NCI-H2107 (cell line): Measurements from ENCODE around the gene ZNF254.
"Not testable (repeated sequence)": the region's sequence is repeated elsewhere in the genome, so short reads cannot be mapped to it uniquely, and the experiment has no call there.

Source experiments
- DNase-seq: peaks from one replicate; lab custom pipeline; 2025; lab: John Stamatoyannopoulos, UW

ZNF254 gene

GRCh38 chr19:24086974-24087595, at the start of gene ZNF254:
Gene ZNF254 (plus strand): TSS chr19:24087187. CDS start chr19:24087308, 121 bp downstream.
- DNase-seq = peak; percentile 73

- no peak for DNase-seq
Measured at GRCh38 chr19:24040621-24041020, 46.4 kb upstream of the ZNF254 start.

DNA sequence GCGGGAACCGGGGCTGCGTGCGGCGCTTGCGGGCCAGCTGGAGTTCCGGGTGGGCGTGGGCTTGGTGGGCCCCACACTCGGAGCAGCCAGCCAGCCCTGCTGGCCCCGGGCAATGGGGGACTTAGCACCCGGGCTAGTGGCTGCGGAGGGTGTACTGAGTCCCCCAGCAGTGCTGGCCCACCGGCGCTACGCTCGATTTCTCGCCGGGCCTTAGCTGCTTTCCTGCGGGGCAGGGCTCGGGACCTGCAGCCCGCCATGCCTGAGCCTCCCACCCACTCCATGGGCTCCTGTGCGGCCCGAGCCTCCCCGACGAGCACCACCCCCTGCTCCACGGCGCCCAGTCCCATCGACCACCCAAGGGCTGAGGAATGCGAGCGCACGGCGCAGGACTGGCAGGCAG, 45.7 kb upstream of the ZNF254 start:
- DNase-seq = not testable (repeated sequence)

- peak; percentile 14 for DNase-seq
Measured at GRCh38 chr19:24046550-24046949, 40.4 kb upstream of the ZNF254 start.

- DNase-seq = no peak
Measured at GRCh38 chr19:24048261-24048660, 38.7 kb upstream of the ZNF254 start.

GRCh38 chr19:24049537-24049936, 37.5 kb upstream of the ZNF254 start:
- no peak for DNase-seq

DNA sequence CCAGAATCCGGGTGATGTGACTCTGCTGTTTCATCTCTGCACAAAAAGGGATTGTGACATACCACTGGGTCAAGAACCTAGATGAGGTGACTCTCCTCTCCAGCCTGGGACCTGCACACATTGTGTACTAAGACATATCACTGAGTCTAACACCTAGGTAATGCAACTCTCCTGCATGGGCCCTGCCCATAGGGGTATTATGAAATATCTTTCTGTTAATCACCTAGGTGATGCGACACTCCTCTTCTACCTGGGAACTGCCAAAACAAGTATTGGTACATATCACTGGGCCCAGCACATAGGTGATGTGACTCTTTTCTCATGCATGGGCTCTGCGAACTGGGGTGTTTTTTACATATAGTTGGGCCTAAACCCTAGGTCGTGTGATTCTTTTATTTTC, 35.5 kb upstream of the ZNF254 start:
- no peak for DNase-seq

- no peak for DNase-seq
Measured at GRCh38 chr19:24052811-24053210, 34.2 kb upstream of the ZNF254 start.

DNA sequence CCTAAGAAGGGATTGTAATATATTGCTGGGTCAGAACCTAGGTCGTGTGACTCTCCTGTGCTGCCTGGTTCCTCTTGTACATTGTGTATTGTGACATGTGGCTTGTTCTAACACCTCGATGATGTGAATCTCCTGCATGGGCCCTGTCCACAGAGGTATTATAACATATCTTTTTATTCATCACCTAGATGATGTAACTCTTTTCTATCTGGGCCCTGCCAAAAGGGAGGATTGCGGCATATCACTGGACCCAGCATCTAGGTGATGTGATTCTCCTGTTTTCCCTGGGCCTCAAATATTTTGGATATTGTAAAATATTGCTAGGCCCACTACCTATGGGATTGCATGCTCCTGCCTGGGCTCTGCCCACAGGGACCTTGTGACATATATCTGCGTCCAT, 33.4 kb upstream of the ZNF254 start:
- no peak for DNase-seq

DNA sequence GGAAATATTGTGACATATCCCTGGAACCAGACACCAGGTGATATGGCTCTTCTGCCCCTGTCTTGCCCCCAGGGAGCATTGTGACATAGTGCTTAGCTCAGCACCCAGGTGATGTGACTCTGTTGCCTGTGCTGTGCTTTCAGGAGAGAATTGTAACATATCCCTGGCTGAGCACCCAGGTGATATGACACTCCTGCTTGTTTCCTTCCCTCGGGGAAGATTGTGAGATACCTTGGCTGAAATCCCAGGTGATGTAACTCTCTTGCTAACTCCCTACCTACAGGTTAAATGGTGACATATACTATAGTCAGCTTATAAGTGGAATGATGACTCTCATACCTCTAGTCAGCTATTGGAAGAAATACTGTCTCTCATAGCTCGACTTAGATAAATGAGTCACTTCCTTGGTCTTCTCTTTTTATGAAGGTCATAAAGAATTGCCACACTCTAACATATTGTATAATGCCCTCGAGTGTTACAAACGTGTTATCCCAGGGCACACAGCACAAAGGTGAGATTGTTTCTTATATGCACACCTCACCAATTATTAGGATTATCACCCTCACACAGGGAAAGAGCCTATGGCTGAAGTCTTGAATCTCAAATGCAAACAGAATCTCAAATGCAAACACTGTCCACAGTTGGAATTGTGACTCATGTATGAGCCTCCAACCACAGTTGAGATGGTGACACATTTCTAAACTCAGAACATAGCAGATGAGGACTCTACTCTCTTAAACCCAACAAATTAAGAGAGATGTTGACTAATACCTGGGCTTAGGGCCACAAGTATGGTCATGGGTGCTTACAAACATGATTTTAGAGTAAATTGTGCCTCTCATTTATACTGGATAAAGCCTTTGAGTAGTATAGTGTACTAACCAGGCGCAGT, 32.7 kb upstream of the ZNF254 start:
- no peak for DNase-seq

GRCh38 chr19:24055548-24055947, 31.4 kb upstream of the ZNF254 start:
- no peak for DNase-seq

DNA sequence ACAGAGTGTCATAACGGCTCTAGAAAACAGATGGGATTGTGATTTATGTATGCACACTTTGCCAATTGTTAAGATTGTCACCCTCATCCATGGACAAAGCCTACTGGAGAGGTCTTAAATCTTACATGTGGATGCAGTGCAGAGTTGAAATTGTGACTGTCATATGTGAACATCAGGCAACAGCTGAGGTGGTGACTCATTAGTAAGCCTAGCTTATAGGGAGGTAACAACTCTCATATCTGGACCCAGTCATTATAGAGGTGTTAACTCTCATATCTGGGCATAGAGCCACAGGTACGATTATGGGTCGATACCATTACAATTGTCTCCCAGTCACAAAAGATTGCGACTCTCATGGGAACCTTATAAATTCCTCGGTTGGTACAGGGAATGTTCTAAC, 29.8 kb upstream of the ZNF254 start:
- DNase-seq = no peak

DNA sequence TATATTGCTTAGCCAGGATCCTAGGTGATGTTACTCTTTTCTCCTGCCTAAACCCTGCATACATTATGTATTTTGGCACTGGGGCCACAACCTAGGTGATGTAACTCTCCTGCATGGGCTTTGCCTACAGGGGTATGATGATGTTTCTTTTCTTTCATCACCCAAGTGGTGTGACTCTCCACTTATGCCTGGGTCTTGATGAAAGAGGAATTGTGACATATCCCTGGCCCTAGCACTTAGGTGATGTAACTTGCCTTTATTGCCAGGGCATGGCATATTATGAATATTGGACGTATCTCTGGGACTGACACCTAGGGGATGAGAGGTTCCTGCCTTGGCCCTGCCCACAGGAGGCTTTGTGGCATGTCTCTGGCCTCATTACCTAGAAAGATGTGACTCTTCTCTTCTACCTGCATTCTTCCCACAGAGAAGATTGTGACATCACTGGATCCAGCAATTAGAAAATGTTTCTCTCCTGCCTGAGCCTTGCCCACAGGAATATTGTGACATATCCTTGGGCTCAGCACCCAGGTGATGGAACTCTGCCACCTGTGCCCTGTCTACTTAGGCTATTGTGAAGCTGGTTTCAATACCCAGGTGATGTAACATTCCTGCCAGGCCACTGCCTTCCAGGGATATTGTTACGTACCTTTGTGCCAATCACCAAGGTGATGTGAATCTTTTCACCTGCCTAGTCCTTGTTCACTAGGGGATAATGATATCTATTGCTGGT, 27.3 kb upstream of the ZNF254 start:
- no peak for DNase-seq

DNA sequence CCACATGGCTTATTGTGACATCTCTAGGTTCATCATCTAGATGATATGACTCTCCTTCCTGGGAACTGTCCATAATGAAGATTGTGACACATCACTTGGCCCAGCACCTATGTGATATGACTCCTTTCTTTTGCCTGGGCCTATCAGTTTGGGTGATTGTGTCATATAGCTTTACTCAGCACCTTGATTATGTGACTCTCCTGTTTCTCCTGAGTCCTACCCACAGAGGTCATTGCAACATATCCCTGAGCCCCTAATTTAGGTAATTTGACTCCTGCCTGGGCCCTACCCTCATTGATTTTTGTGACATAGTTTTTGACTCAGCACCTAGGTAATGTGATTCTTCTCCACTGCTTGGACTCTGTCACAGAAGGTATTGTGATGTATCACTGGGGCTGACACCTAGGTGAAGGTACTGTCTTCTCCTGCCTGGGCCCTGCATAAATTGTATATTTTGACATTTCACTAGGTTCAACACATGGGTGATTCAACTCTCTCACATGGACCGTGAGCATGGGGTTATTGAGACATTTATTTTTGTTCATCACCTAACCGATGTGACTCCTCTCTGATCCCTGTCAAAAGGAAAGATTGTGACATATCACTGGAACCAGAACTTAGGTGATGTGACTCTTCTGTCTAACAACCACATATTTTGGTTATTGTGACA, 26.2 kb upstream of the ZNF254 start:
- DNase-seq = no peak

- no peak for DNase-seq
Measured at GRCh38 chr19:24062190-24062589, 24.8 kb upstream of the ZNF254 start.

GRCh38 chr19:24063295-24063694, 23.7 kb upstream of the ZNF254 start:
- DNase-seq = no peak

DNA sequence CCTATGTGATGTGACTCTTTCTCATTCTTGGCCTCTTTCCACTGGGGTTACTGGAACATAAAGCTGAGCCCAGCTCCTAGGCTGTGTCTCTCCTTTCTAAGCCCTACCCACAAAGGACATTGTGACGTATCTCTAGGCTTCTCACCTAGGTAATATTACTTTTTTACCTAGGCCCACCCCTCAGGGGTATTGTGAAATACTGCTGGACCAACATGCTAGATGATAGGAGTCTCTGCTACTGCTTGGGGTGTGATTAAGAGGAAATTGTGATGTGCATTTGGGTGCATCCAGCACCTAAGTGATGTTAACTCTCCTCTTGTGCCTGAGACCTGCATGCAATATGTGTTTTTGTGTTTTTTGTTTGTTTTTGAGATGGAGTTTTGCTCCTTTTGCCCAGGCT, 22.8 kb upstream of the ZNF254 start:
- no peak for DNase-seq

DNA sequence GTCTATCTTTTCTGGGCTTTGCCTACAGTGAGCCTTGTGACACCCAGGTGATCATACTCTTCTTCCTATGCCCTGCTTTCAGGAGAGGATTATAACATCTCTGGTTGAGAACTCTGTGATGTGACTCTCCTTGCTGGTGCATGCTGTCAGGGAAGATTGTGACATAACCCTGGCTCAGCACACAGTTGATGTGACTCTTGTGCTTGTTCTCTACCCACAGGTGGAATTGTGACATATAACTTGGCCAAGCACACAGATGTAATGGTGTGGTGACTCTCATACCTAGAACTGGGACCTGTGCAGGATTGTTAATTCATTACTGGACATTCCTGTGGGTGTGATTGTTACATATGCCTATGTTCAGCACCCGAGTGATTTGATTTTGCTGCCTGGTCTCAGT, 21.7 kb upstream of the ZNF254 start:
- no peak for DNase-seq

DNA sequence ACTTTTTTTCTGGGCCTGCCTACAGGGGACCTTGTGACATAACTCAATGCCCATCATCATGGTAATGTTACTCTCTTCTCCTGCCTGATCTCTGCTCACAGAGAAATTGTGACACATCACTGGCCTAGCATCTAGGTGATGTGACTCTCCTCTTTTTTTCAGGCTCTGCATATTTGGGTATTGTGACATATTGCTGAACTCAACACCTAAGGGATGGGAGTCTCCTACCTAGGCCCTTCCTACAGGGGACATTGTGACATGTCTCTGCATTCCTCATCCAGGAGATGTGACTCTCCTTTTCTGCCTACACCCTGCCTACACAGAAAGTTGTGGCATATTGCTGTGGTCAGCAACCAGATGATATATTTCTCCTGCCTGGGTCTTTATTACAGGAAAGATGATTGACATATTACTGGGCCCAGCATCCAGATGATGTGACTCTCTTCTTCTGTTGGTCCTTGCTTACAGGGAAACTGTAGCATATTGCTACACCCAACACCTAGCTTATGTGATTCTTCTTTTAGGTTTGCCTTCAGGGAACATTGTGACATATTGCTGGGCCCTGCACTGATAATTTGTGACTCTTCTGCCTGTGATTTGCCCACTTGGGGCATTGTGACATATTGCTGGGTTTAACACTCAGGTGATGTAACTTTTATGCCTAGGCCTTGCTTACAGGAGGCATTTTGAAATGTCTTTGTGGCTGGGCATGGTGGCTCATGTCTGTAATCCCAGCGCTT, 21.0 kb upstream of the ZNF254 start:
- DNase-seq = no peak

GRCh38 chr19:24069905-24070657, 16.9 kb upstream of the ZNF254 start:
- DNase-seq = no peak

GRCh38 chr19:24071078-24071477, 15.9 kb upstream of the ZNF254 start:
- DNase-seq = no peak
